SH-SY5Y (cell line): ENCODE results near the gene NEO1.

ENCODE experiments used
- GATA2 ChIP-seq: IDR thresholded peaks from 2 replicates; pipeline ENCODE4 v1.6.1; 2011; ENCODE audit warnings: mild to moderate bottlenecking, low read depth, low read length
- GATA3 ChIP-seq: IDR thresholded peaks from 2 replicates; pipeline ENCODE4 v1.6.1; 2011; ENCODE audit warnings: low read depth, mild to moderate bottlenecking, low read length, moderate library complexity

- TF ChIP-seq GATA3 (no peak), GATA2 (no peak)
Observed at GRCh38 chr15:73200339-73200738, 148.1 kb downstream of the NEO1 start.
